Measurements from ENCODE around the gene AFMID. TPM values are rescaled to one million over a fixed set of nuclear protein-coding genes. Genes with fewer than 3 reads are reported as not detected.

The AFMID gene
- total and polyA plus RNA-seq, 2 donors (not counting 3 experiments of a cell fraction or from before 2014, with no cell fraction given) = 33.5 to 42.9 TPM

GRCh38 chr17:78211032-78211431, 23.9 kb downstream of the AFMID start:
- CTCF ChIA-PET = no interaction called here
- DNase-seq (ENCODE audit: low read depth, low spot score) = no peak
- H2AFZ ChIP-seq (ENCODE audit: low read depth, low read length) = no peak overlapping the region

More at GRCh38 chr17:78211032-78211431, 23.9 kb downstream of the AFMID start:
- POLR2A ChIA-PET = interaction anchor here (0.7 kb wide), 1 partner anchor 69 kb away, joined by 3 read pairs; no protein-coding TSS in a partner anchor
- intact Hi-C loops (cut with micrococcal nuclease) = no loop called here
- H3K4me2 ChIP-seq (ENCODE audit: insufficient read depth, low read length) = no peak overlapping the region
- peaks cover 12% of the 10 kb centered on the region for H3K4me1 ChIP-seq (ENCODE audit: control insufficient read depth, extremely low read depth, insufficient read depth, low read length)
- no peak for FAIRE-seq
- H3K4me3 ChIP-seq (replicated peaks in 1 of 3; ENCODE audit: insufficient read depth in 1 of 3, low read depth in 1 of 3, low read length in 3 of 3) = no peak overlapping the region
- BruUV-seq (replicated peaks) = no TSS peak
- peaks cover 18% of the 10 kb centered on the region for H3K79me2 ChIP-seq (ENCODE audit: control insufficient read depth, insufficient read depth, low read length)
- no peak overlapping the region for H3K9ac ChIP-seq (replicated peaks; ENCODE audit: extremely low read depth, insufficient read depth, low read length)
- no peaks in the 10 kb centered on the region for H3K27me3 ChIP-seq (ENCODE audit: control insufficient read depth in 2 of 2, insufficient read depth in 2 of 2, low read length in 2 of 2)
- no peaks in the 10 kb centered on the region for H4K20me1 ChIP-seq (replicated peaks; ENCODE audit: control insufficient read depth, extremely low read depth, insufficient read depth, low read length)
- no peaks in the 10 kb centered on the region for H3K36me3 ChIP-seq (ENCODE audit: control insufficient read depth in 2 of 2, extremely low read depth in 1 of 2, insufficient read depth in 2 of 2, low read length in 2 of 2)
- no peak for TF ChIP-seq CTCF (IDR thresholded peaks at IDR 0.05; ENCODE audit: extremely low read depth in 1 of 2, insufficient read depth in 1 of 2, low read depth in 1 of 2, low read length in 2 of 2)
- no peak for TF ChIP-seq FOS (IDR thresholded peaks at IDR 0.05; ENCODE audit: borderline replicate concordance, insufficient read depth, low read length)
- no peak for TF ChIP-seq GATA2 (IDR thresholded peaks at IDR 0.05; ENCODE audit: insufficient read depth, insufficient read length, low read depth, low read length)
- no peak for TF ChIP-seq JUN (IDR thresholded peaks at IDR 0.05; ENCODE audit: borderline replicate concordance, insufficient read depth, insufficient read length, low read depth)
- no peak for TF ChIP-seq MYC (IDR thresholded peaks at IDR 0.05; ENCODE audit: low read depth, low read length)
- no peak for TF ChIP-seq EZH2 (IDR thresholded peaks at IDR 0.05; ENCODE audit: borderline replicate concordance, low read depth, low read length, severe bottlenecking)
- TF ChIP-seq POLR2AphosphoS5 (IDR thresholded peaks at IDR 0.05; ENCODE audit: insufficient read depth, low read depth, low read length) = no peak
- no peak for TF ChIP-seq POLR2A (IDR thresholded peaks at IDR 0.05; ENCODE audit: low read depth, low read length)
- no peak for TF ChIP-seq MAX (IDR thresholded peaks at IDR 0.05; ENCODE audit: insufficient read depth, insufficient read length)
- no peaks in the 10 kb centered on the region for H3K9me3 ChIP-seq (replicated peaks; ENCODE audit: control insufficient read depth, insufficient read depth, low read length)
- no peak overlapping the region for H3K27ac ChIP-seq (ENCODE audit: insufficient read depth, low read depth, low read length)
- H3K9me1 ChIP-seq (replicated peaks; ENCODE audit: control insufficient read depth, extremely low read depth, insufficient read depth, low read length) = no peaks in the 10 kb centered on the region
- dilution Hi-C loops (cut with MboI; ENCODE audit: extremely low pct_ligation_motif_present, low sequenced_read_pairs) = no loop called here
